ENCODE results near the gene FAM151B.

DNA sequence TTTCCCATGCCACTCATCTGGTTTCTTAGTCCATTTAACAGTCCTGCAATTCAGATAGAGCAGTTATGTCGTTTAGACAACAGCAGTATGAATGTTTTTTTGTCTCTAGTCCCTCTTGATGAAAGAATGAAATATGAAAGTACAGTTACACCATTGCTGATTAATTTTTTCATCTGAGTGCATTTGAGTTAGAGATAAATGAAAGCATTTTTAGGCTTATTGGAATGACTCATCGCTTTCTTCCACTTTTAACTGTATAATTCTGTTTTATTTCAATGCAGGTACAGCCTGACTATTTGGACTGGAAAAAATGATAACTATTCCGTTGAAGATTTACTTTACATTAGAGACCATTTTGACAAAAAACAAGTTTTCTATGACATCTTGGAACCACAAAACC lies 53.5 kb downstream of the FAM151B start:
- TF ChIP-seq POLR2AphosphoS5 (IDR thresholded peaks at IDR 0.05; ENCODE audit: low read depth), result no peak
- no peak for TF ChIP-seq EZH2phosphoT487 (IDR thresholded peaks at IDR 0.05; ENCODE audit: unreplicated experiment)
- TF ChIP-seq, protein P1, sequence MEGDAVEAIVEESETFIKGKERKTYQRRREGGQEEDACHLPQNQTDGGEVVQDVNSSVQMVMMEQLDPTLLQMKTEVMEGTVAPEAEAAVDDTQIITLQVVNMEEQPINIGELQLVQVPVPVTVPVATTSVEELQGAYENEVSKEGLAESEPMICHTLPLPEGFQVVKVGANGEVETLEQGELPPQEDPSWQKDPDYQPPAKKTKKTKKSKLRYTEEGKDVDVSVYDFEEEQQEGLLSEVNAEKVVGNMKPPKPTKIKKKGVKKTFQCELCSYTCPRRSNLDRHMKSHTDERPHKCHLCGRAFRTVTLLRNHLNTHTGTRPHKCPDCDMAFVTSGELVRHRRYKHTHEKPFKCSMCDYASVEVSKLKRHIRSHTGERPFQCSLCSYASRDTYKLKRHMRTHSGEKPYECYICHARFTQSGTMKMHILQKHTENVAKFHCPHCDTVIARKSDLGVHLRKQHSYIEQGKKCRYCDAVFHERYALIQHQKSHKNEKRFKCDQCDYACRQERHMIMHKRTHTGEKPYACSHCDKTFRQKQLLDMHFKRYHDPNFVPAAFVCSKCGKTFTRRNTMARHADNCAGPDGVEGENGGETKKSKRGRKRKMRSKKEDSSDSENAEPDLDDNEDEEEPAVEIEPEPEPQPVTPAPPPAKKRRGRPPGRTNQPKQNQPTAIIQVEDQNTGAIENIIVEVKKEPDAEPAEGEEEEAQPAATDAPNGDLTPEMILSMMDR (conservative IDR thresholded peaks at IDR 0.05; ENCODE audit: low read depth in 2 of 2), result no peak
- TF ChIP-seq EZH2 (IDR thresholded peaks at IDR 0.05; ENCODE audit: low read depth, unreplicated experiment), result no peak

All from GM23338 (cell line).